ENCODE results near the gene MGAT5. TPM values are rescaled to one million over a fixed set of nuclear protein-coding genes. Genes with fewer than 3 reads are reported as not detected.

The MGAT5 gene
- total RNA-seq, 1 experiment from 2014 or later = 34.0 TPM

GRCh38 chr2:134491771-134492441 is 238.0 kb downstream of the MGAT5 start:
- Histone ChIP-seq H2AFZ (ENCODE audit: low read depth, low read length, poor library complexity, severe bottlenecking) (no peak overlapping the region), H3K9me3 (ENCODE audit: control insufficient read depth in 1 of 2, insufficient read depth in 1 of 2, low read depth in 1 of 2, low read length in 2 of 2) (no peaks in the 10 kb centered on the region), H3K4me3 (replicated peaks in 1 of 2; ENCODE audit: low read depth in 1 of 2, low read length in 2 of 2) (no peak overlapping the region), H3K9ac (ENCODE audit: low read length) (no peak overlapping the region), H3K36me3 (ENCODE audit: control insufficient read depth in 1 of 2, insufficient read depth in 2 of 2, low read length in 2 of 2) (no peaks in the 10 kb centered on the region), H4K20me1 (ENCODE audit: insufficient read depth) (no peaks in the 10 kb centered on the region), H3K27ac (ENCODE audit: low read depth, low read length) (no peak overlapping the region), H3K4me2 (ENCODE audit: low read length) (0 out of 2 replicates have a peak overlapping the region, but pooled peaks have one; percentile 11), H3K4me1 (ENCODE audit: control insufficient read depth in 1 of 2, insufficient read depth in 2 of 2, low read length in 2 of 2) (no peaks in the 10 kb centered on the region; a peak in 1 of 4 replicates), H3K27me3 (ENCODE audit: insufficient read depth, low read length) (peaks cover 27% of the 10 kb centered on the region), H3K9me2 (ENCODE audit: insufficient read depth) (no peaks in the 10 kb centered on the region), H3K79me2 (ENCODE audit: insufficient read depth, low read length) (no peaks in the 10 kb centered on the region)
- DNase-seq (ENCODE audit: low read depth, low spot score) (peak; percentile 37), ATAC-seq (peak; percentile 93)
- no peak for TF ChIP-seq POLR2A (IDR thresholded peaks at IDR 0.05; ENCODE audit: borderline replicate concordance, extremely low read depth, insufficient read depth, insufficient read length)
- peak; percentile 15 to 47 (median 43); a peak in 5 of 6 replicates for TF ChIP-seq CTCF (IDR thresholded peaks at IDR 0.05 in 2 of 3, conservative IDR thresholded peaks at IDR 0.05 in 1 of 3; ENCODE audit: borderline replicate concordance in 1 of 3, insufficient read depth in 1 of 3, low read depth in 2 of 3, low read length in 2 of 3)
- peak; percentile 25 for TF ChIP-seq RAD21 (IDR thresholded peaks at IDR 0.05; ENCODE audit: low read depth)
- ChIA-PET POLR2A (no interaction called here), RAD21 (ENCODE audit: low non-redundant PET in 1 of 2, low total read pairs in 2 of 2, uncharacterized antibody in 2 of 2, unreplicated experiment in 2 of 2) (no interaction called here), CTCF (interaction anchor here (0.6 to 1.0 kb wide), 3 partner anchors 31 to 374 kb away, joined by 3 read pairs; no protein-coding TSS in a partner anchor)
- intact Hi-C loops (cut with micrococcal nuclease) = no loop called here
- no TSS peak for BruUV-seq (replicated peaks)

GRCh38 chr2:134493797-134494196 is 239.9 kb downstream of the MGAT5 start:
- ATAC-seq (no peak), DNase-seq (ENCODE audit: low read depth, low spot score) (no peak)
- H4K20me1 ChIP-seq (ENCODE audit: insufficient read depth) = no peaks in the 10 kb centered on the region
- ChIA-PET RAD21 (ENCODE audit: low non-redundant PET in 1 of 2, low total read pairs in 2 of 2, uncharacterized antibody in 2 of 2, unreplicated experiment in 2 of 2) (no interaction called here), POLR2A (no interaction called here), CTCF (interaction anchor here (0.7 kb wide), 1 partner anchor 18 kb away, joined by 3 read pairs; no protein-coding TSS in a partner anchor)
- BruUV-seq (replicated peaks) = no TSS peak
- intact Hi-C loops (cut with micrococcal nuclease) = no loop called here
- H3K9me2 ChIP-seq (ENCODE audit: insufficient read depth) = no peaks in the 10 kb centered on the region
- H3K27me3 ChIP-seq (ENCODE audit: insufficient read depth, low read length) = peaks cover 23% of the 10 kb centered on the region
- no peaks in the 10 kb centered on the region for H3K9me3 ChIP-seq (ENCODE audit: control insufficient read depth in 1 of 2, insufficient read depth in 1 of 2, low read depth in 1 of 2, low read length in 2 of 2)
- no peak overlapping the region for H3K4me2 ChIP-seq (ENCODE audit: low read length)
- H3K79me2 ChIP-seq (ENCODE audit: insufficient read depth, low read length) = no peaks in the 10 kb centered on the region
- no peaks in the 10 kb centered on the region; a peak in 1 of 4 replicates for H3K4me1 ChIP-seq (ENCODE audit: control insufficient read depth in 1 of 2, insufficient read depth in 2 of 2, low read length in 2 of 2)
- H3K9ac ChIP-seq (ENCODE audit: low read length) = no peak overlapping the region
- H3K27ac ChIP-seq (ENCODE audit: low read depth, low read length) = no peak overlapping the region
- no peak overlapping the region for H3K4me3 ChIP-seq (replicated peaks in 1 of 2; ENCODE audit: low read depth in 1 of 2, low read length in 2 of 2)
- H3K36me3 ChIP-seq (ENCODE audit: control insufficient read depth in 1 of 2, insufficient read depth in 2 of 2, low read length in 2 of 2) = no peaks in the 10 kb centered on the region
- no peak overlapping the region for H2AFZ ChIP-seq (ENCODE audit: low read depth, low read length, poor library complexity, severe bottlenecking)
- TF ChIP-seq ZNF274 (IDR thresholded peaks at IDR 0.05; ENCODE audit: low read depth, low read length) = no peak
- no peak for TF ChIP-seq CBX3 (IDR thresholded peaks at IDR 0.05; ENCODE audit: low read depth)
- no peak for TF ChIP-seq CTCF (IDR thresholded peaks at IDR 0.05 in 2 of 3, conservative IDR thresholded peaks at IDR 0.05 in 1 of 3; ENCODE audit: borderline replicate concordance in 1 of 3, insufficient read depth in 1 of 3, low read depth in 2 of 3, low read length in 2 of 3)
- TF ChIP-seq EZH2 (IDR thresholded peaks at IDR 0.05) = no peak
- TF ChIP-seq REST (IDR thresholded peaks at IDR 0.05; ENCODE audit: low read depth) = no peak
- no peak for TF ChIP-seq CEBPB (IDR thresholded peaks at IDR 0.05; ENCODE audit: low read depth)
- no peak for TF ChIP-seq RAD21 (IDR thresholded peaks at IDR 0.05; ENCODE audit: low read depth)
- no peak for TF ChIP-seq FOSL1 (IDR thresholded peaks at IDR 0.05; ENCODE audit: low read depth)
- no peak for TF ChIP-seq JUND (IDR thresholded peaks at IDR 0.05)
- TF ChIP-seq SP1 (IDR thresholded peaks at IDR 0.05; ENCODE audit: low read depth) = no peak

Data from HCT116 (cell line).